Keratinocyte (primary cell): Measurements from ENCODE around the gene NOTCH1.

Source experiments
- CTCF ChIP-seq, 3 experiments: IDR thresholded peaks in 1 of 3; conservative IDR thresholded peaks in 1 of 3; optimal IDR thresholded peaks in 1 of 3; 2 replicates in 2 of 3; 3 replicates in 1 of 3; pipeline versions ENCODE3 to v1.5.1; 2011; ENCODE audit warnings: low read length in 3 of 3, mild to moderate bottlenecking in 3 of 3, moderate library complexity in 2 of 3, control low read depth in 1 of 3, inconsistent platforms in 1 of 3; ENCODE audit not compliant: insufficient read depth in 2 of 3; ENCODE audit errors: extremely low read depth in 1 of 3
- EZH2 ChIP-seq: IDR thresholded peaks from one replicate; pipeline ENCODE4 v1.6.1; 2012; ENCODE audit warnings: inconsistent platforms, mild to moderate bottlenecking, low read length, moderate library complexity

- TF ChIP-seq CTCF (optimal IDR thresholded peaks at IDR 0.05 in 1 of 3, IDR thresholded peaks at IDR 0.05 in 1 of 3, conservative IDR thresholded peaks at IDR 0.05 in 1 of 3; ENCODE audit: extremely low read depth in 1 of 3, insufficient read depth in 2 of 3, low read length in 3 of 3) (no peak), EZH2 (no peak)
Observed at GRCh38 chr9:136470792-136471469, 74.9 kb downstream of the NOTCH1 start.
